GM19240 (cell line): ENCODE measurements around the gene RAB3GAP2.
A peak's percentile ranks its signal among the peaks of the same experiment; 100 is the strongest.
"Not testable (repeated sequence)": the region's sequence is repeated elsewhere in the genome, so short reads cannot be mapped to it uniquely, and the experiment has no call there.

ENCODE experiments used
- DNase-seq: peaks from one replicate; pipeline ENCODE4 v3.0.0; 2011; ENCODE audit warnings: low spot score; ENCODE audit not compliant: insufficient read length

The RAB3GAP2 gene

GRCh38 chr1:220272047-220272840 lies at the start of gene RAB3GAP2:
TSS of gene RAB3GAP2 (minus strand) at chr1:220272453. CDS start at chr1:220272337, 116 bp downstream.
- peak; percentile 85 for DNase-seq

DNA sequence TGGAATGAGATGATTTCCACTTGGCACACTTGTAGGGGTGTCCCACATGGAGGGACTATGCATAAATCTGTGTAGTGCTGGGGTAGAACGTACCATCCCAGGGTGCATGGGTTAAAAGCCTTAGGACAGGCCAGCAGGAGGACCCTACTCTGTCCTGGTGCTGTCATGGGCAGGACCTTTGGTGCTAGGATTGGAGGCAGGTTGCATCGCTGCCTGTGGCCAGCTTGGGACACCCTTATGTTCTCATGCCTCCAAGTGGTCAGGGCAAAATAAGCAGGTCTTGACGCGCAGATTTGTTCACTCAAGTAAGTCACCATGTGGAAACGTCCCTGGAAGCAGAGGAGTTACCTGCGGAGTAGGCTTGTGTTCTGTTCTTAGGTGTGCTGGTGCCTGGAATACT lies 49.5 kb upstream of the RAB3GAP2 start:
- no peak for DNase-seq

DNA sequence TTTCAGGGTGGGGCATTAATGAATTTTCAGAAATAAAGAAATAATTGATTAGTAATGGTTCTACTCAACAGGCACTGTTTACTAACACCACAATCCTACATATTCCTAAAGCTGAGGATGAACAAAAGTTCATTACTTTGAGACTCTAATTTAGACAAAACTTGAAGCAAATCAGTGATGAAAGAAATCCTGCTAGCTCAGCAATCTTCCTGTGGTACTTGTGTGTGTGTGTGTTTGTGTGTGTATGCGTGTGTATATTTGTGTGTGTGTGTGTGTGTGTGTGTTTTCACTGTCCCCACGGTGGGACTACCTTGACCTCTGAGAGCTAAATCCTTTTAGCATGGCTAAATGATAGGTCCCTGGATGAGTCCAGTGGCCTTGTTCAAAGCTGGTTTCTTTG lies 48.5 kb upstream of the RAB3GAP2 start:
- DNase-seq: no peak

DNA sequence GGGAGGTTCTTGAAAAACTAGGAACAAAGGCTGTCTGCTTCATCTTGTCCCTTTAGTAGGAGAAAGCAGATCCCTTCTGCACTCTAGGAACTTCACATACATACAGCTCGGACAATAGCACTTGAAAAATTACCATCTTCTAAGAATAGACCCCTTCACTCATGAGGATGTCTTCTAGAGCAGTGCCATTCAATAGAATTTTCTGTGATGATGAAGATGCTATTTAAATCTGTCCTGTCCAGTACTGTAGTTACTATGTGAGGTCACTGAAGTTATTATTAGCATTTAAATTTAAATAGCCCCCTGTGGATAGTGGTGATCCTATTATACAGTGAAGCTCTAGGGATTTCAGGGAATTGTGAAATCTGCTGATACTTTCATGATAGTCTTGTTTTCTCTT lies 46.4 kb upstream of the RAB3GAP2 start:
- no peak for DNase-seq

DNA sequence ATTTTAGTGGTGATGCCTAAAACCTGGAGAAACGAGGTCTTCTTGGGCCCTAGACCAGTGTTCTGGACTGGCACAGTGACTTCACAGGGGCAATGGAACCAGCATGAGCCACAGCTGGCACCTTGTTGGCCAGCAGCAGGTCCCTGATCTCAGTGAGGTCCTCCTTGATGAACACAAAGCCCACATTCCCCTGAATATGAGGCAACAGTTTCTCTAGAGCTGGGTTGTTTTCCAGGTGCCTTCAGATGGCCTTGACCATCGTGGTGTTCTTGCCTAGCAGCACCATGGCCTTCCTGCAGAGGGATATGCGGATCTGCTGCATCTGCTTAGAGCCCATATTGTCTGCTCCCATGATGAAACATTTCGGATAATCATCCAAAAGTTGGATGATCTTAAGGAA lies 44.9 kb upstream of the RAB3GAP2 start:
- DNase-seq: no peak

- DNase-seq: no peak
Measured at GRCh38 chr1:220316305-220316704, 44.1 kb upstream of the RAB3GAP2 start.

DNA sequence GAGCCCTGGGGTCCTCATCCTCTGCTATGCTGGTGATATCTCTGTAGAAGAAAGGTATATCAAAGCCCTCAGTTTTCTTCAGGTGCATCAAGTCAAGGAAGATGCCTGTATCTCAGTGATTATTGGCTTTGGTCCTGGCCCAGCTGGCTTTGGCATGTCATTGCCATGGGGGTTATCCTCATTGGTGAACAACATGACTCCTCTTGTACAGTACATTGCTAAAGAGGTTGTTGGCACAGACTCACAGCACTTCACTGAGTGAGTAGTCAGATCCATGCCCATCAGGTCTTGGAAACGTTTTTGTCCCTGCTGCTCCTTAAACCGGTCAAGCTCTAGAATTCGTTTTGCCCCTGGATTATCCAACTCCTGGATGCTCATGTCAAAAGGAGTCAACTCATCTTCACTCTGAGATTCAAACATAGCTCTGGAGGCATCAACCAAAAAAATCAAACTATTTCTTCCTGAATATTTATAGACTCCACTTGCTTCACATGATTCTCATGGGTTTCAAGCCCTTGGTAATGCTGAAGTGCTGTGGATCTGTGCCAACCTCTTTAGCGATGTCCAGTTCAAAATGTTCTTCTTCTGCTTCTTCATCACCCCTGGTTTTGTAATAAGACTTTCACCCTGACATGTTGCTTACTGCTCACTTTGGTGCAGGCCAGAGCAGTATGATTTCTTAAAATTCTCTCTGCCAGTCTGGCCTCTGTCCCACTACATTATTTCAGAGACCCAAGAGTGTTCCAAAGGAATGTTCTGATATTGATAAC lies 43.0 kb upstream of the RAB3GAP2 start:
- DNase-seq: no peak

GRCh38 chr1:220313576-220313975 lies 41.3 kb upstream of the RAB3GAP2 start:
- no peak for DNase-seq

GRCh38 chr1:220310147-220310546 lies 37.9 kb upstream of the RAB3GAP2 start:
- not testable (repeated sequence) for DNase-seq

GRCh38 chr1:220307607-220308006 lies 35.4 kb upstream of the RAB3GAP2 start:
- DNase-seq: no peak

DNA sequence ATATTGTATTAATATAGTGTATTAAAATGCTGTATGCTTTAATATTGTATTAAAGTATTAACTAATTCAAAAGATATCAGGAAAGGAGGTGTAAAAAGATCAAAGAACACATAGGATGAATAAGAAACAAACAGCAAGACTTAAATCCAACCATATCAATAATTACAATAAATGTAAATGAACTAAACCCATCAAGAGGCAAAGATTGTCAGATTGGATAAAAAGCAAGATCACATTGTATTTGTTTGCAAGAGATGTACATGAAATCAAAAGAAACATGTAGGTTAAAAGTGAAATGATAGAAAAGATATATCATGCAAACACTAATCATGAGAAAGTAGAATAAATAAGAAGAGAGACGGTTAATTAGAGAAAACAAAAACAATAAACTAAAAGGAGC lies 34.1 kb upstream of the RAB3GAP2 start:
- DNase-seq: no peak

- no peak for DNase-seq
Measured at GRCh38 chr1:220303871-220304270, 31.6 kb upstream of the RAB3GAP2 start.

DNA sequence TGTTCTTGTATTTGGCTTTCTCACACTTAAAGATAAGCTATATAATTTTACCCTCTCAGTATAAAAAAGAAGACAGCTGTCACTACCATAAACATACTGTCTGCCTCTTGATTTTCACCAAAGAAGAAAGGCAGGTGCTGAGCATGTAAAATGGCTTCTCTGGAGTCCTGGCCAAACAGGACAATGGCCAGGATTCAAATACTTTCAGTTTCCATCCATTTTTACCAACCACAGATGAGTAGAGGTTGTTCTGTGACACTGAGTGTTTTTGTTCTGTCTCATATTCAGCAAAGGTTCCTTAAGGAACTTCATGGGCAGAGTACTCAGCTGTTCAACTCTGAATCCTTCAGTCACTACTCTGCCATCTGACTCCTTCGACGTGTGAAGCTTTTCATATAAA lies 29.4 kb upstream of the RAB3GAP2 start:
- DNase-seq: no peak

GRCh38 chr1:220300442-220301121 lies 28.3 kb upstream of the RAB3GAP2 start:
- no peak for DNase-seq

DNA sequence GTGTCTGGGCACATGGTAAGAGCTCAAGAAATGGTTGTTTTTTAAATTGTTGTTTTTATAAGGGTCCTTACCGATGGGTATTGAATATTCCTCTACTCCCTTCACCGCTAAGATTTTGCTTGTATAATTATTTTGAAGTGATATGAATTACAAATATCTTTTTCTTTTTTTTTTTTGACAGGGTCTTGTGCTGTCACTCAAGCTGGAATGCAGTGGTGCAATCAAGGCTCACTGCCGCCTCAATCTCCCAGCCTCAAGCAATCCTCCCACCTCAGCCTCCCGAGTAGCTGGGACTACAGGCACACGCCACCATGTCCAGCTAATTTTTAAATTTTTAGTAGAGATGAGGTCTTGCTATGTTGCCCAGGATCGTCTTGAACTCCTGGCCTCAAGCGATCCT lies 27.1 kb upstream of the RAB3GAP2 start:
- DNase-seq: no peak

DNA sequence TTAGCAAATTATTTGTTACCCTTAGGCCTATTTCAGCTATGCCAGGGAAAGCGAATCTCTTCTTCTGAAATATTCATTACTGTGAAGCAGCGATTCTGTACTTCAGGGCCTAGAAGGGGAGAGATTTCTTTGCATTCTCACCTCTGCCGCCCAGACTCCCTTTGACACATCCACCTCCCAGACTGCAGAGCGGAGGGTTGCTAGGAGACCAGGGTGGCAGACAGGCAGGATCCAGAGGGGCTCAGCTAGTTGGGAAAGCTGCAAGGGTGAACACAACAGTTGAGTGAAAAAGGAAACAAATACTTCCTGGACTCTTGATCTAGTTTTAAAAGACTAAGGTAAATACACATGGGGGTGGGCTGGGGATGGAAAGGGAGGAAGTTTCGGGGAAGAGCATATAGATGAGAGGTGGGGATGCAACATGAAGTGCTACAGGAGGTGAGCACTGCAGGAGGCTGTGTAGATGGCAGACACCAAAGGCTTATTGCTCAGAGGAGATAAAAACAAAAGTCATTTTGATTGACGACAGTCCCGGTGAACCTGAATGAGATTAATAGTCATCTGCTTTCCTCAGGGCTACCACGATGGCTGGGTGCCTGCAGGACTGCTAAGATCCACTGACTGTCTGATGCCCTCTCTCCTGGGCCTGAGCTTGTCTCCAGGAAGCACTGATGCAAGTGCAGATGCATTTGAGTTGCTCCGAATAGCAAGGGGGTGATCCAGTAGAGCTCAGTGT lies 26.4 kb upstream of the RAB3GAP2 start:
- no peak for DNase-seq

GRCh38 chr1:220296981-220297380 lies 24.7 kb upstream of the RAB3GAP2 start:
- DNase-seq: no peak

GRCh38 chr1:220294846-220295301 lies 22.6 kb upstream of the RAB3GAP2 start:
- no peak for DNase-seq

DNA sequence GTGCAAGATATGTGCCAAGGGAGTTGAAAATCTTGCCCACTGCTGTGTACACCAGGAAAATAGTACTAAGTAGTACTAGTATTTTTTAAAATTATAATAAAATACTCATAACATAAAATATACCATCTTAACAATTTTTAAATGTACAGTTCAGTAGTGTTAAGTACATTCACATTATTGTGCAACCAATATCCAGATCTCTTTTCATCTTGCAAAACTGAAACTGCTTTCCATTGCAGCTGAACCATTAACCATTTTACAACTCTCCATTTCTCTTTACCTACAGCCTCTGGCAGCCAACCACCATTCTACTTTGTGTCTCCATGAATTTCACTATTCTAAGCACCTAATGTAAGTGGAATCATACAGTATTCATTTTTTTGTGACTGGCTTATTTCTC lies 19.3 kb upstream of the RAB3GAP2 start:
- DNase-seq: no peak

- DNase-seq: no peak
Measured at GRCh38 chr1:220290140-220290761, 18.0 kb upstream of the RAB3GAP2 start.

DNA sequence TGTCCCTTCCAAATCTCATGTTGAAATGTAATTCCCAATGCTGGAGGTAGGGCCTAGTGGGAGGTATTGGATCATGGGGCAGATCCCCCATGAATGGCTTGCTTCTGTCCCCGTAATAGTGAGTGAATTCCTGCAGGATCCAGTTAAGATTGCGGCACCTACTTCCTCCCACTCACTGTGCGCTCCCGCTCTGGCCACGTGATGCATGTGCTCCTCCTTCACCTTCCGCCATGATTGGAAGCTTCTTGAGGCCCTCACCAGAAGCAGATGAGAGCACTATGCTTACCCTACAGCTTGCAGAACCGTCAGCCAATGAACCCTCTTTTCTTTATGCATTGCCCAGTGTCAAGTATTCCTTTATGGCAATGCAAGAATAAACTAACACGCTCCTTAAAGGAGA lies 14.9 kb upstream of the RAB3GAP2 start:
- DNase-seq: no peak
